Measurements from ENCODE around the gene GRID1.

Gene GRID1

DNA sequence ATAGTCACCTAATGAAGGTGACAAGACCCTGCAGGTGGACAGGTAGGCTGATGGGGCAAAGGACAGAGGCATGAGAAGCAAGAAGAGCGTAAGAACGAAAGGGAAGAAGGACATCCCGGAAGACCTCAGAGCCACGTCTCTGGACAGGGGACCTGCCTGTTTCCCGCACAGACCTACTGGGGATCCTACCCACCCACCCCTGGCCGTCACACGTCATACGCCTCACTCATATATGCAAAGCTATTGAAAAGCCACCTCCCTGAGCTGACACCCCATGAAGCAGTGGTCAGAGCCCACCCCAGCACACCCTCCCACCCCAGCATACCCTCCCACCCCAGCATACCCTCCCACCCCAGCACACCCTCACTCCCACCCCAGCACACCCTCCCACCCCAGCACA is 140.6 kb downstream of the GRID1 start:
- DNase-seq = no peak

DNA sequence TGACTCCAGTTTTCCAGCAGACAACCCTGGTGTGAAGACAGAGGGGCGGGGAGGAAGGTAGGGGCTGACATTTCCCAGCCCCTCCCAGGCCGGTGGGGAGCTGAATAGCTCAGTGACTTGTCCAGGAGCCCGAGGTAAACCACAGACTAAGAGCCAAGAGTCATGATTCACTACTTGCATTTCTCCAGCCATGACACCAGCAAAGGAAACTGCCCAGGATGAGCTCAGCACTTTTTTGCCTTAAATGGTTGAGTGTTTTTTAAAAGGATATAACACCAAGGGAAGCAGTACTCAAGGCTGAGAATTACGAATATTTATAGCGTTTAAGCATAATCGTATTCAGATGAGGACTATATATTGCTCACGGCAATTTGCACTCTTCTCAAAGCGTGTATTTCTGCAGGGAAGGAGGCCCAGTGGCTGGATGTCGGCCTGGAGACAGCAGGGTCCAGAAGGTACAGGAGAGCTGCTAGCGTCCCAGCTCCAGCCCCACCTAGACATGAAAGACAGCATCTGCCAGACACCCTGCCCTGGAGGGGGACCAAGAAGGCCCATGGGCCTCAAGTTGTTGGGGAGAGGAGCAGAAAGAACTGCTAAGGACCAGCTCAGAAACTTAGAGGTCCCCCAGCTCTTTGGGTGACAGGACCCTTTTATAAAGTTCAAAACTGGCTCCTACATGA is 141.4 kb downstream of the GRID1 start:
- DNase-seq = no peak

DNA sequence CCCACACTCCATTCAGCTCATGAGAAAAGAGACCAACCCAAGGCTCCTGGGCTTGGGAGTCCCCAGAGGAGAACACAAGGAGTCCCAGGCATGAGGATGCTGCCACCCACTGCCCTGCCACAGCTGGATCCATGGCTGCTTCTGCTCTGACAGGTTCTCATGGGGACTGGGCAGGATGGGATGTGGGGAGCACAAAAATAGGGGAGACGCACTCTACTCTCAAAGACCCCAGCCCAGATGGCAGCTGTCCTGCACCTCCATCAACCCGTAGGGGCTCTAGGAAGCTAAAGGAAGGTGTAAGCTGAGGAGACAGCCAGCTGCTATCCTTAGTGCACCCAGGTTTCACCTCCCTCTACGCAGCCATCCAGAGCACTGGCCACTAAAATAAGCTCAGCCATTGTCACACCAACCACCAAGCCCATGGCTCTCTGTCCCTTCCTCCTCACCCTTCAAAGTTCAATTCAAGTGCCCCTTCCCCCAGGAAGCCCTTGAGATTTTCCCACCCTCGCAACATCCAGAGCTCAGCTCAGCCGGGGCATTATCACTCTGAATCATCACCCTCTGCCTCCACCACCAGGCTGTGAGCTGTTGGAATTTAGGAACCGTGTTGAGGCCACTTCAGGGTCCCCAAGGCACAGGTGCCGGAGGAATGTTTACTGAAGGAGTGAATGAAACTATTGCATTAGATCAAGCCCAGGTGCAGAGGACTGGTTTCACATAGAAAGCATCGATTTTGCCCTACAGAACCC is 142.1 kb downstream of the GRID1 start:
- no peak for DNase-seq

DNA sequence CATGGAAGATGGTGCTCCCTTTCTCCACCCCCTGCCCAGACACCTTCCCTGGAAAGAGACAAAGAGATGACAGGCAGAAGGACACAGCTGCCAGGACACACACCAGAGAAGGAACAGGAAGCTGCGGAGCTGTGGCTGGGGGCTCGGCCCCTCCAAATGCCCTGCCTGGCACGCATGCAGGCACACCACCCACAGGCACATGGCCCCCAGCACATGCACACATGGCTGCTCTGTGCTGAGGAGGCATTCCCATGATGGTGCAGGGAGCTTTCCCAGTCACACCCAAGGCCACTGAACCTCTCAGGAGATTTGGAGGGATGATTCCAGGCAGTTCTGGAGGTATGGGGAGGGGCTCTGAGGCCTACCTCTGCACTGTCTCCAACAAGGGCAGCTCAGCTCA is 143.3 kb downstream of the GRID1 start:
- no peak for DNase-seq

DNA sequence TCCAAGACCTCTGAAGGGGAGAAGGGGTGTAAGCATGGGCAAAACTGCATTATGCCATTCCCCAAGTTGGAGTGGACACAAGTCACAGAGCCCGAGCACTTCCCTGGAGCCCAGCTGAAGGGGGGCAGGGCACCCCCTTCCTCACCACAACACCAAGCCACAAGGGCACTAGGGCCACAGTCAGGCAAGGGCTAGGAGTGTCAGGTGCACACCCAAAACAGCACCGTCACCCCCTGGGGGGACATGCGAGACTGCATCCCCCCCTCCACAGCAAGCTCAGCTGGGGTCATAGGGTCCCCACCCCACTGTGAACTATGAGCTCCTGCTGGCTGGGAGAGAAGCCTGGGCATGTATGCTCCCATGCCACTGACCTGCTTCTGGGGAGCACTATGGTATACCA is 143.9 kb downstream of the GRID1 start:
- DNase-seq = no peak

DNA sequence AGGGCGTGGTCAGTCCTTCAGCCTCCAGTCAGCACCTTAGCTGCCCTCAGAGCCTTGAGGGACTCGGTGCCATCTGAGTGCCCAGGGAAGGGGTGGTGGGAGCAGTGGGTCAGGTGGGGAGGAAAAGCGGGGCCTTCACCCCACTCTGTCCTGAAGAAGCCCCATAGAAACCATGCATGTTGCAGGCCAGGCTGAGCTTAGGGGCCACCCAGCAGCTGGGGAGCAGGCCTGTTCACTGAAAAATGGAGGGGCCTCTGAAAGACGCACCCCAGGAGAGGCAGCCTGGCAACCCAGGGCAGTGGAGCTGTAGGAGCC is 144.3 kb downstream of the GRID1 start:
- no peak for DNase-seq

DNA sequence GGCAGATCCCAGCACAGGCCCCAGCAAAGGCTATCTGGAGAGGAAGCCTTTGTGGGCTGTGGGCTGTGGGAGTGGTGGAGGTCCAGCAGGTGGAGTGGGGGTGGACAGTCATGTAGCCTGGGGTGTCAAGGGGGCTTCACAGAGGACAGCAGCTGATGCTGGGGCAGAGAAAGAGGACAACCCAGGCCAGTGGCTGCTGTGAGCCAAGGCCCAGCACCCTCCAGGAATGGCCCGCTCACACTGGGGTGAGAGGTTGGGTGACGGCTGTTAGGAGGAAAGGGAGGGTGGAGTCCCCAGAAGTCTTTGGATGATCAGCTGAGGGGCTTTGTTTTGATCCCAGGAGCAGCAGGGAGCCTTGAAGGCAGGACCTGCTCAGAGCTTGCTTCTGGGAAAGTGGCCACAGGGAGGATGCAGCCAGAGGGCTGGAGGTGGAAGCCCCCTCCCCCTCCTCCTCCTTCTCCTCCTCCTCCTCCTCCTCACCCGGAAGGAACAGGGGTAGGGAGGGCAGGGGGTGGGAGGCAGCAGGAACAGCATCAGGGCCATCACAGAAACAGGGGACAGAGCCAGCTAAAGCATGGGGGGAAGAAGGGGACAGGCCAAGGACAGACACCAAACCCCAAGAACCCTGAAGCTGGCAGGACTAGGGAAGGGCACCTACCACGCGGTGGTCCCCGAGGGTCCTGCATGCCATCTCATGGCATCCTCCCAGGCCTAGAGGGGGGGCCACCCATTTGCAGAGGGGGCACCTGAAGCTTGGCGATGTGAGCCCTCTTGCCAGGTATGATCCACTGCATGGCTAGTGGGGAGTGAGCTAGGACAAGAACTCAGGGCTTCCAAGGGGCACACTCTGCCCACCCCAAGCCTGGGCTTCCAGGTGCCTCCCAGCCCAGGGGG is 144.9 kb downstream of the GRID1 start:
- no peak for DNase-seq

DNA sequence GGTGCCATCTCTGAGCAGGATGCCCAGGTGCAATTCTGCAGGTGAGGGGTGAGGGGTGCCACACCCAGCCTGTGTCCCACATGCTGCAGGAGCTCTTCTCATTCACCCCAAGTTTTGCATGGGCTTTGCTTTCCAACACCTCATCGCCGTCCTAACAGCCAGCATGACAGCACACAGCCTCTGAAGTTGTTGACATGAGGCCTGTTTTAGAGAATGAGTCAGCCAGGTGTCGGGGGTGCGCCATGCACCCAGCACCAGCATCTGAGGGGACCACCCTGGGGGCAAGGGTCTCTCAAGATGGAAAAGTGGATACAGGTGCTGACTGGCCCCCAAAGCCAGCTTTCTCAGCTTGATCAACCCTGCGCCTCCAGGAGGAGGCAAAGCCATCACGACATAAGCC is 146.0 kb downstream of the GRID1 start:
- DNase-seq = no peak

DNA sequence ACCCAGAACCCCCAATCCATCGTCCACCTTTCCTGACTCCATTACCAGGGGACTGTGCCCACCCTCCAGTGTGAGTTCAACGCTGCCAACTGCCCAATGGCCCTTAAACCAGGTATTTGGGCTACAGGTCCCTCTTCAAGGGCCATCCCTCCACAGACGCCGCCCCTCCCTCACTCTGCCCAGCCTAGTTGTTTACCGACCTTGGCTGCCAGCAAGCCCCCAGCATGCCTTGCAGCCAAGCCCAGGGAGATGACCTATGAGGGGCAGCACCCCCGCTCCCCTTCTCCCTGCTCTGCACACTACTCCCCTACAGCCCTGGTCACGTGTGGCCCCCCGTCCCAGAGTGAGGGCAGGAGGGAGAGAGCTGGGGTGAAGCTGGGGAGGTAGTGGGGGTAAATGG is 147.3 kb downstream of the GRID1 start:
- DNase-seq = no peak

DNA sequence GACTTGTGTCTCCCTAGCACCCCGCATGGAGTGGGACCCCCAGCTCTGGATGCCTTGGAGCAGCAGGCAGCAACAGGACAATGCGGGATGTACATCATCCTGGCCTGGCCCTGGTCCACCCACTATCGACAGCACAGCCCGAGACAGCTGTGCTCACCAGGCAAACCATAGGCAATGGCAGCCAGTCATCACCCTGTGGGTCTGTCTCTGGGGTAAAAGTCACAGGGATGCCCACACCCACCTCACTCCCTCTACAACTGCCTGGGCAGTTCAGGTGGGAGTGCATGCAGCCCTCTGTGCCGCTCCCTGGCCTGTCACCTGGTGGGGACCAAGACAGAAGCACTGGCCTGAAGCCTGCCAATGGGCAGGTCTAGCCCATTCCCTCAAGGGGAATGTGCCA is 147.8 kb downstream of the GRID1 start:
- DNase-seq = no peak

DNA sequence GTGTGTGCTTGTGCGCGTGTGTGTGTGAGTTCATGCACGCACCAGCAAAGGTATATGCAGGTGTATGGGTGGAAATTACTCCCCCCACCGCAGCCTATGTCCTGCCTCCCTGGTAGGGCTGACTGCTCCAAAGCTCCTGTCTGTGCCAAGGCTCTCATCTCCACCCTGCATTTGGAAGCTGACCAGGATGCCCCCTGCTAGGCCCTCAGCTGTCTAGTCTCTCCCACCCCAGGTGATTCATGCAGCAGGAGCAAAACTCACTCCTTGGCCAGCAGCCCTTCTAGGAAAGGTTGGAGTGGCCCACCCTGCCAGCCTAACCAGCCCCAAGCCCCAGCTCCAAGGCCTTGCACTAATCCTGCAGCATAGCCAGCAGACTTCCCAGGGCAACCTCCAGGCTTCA is 148.4 kb downstream of the GRID1 start:
- no peak for DNase-seq

DNA sequence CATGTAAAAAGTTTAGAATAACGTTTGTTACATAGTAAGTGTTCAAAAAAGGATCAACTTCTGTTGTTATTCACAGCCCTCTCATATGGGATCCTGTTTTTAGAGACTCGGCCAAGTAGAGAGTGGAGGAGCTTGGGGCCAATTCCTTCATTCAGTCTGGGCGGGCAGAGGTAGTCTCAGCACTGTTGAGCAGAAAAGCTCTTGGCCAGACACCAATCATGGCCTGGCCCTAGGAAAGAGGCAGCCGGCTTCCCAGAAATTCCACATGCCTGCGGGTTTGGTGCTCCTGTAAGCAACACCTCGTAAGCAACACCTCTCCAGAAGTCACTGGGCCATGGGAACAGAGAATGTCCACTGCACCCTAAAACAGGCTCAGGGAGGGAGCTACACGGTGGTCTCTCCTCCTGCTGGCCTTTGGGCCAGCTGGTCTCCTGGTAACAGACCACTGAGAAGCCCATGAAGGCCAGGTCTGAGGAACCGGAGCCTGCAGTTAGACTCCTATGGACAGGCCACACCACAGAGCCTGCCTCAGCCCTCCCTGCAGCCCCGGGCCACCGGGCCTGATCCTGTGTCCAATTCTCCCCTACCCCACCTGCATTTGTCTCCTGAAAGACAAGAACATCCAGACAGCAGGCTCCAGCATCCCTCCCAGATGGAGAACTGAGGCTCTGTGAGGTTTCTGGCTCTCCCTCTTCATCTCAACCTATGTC is 149.1 kb downstream of the GRID1 start:
- no peak for DNase-seq

DNA sequence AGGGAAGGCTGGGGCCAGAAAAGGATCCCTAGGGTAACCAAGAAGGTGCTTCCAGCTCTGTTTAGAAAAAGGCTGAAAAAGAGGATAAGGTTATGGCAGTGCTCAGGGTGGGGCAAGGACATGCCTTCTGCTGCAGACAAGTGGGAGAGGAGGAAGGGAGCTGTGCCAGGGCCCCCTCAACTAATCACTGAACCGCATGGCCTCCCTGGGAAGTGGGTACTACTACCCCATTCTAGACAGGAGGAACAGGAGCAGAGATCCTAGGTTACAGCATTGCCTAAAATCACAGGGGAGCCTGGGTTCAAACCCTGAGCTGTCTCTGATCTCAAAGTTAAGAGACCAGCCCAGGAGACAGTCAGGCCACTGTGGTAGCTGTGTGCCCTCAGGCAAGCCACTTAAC is 149.7 kb downstream of the GRID1 start:
- no peak for DNase-seq

DNA sequence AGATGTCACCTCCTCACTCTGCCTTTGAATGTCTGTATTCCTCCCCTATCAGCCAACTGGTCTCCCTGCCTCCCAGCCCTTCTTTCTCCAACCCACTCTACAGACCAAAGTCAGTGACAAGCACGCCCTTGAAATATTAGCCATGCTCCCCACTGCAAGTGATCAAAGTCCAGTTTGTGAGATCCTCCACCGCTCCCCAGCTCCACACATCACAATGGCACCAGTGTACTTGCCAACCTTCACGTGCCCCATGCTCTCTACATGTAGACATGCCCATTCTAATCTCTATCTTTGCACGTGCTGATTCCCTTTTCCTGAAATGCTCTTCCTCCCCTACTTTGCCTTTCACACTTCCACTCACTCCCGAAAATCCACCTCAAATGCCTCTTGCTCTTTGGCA is 150.9 kb downstream of the GRID1 start:
- DNase-seq = no peak

DNA sequence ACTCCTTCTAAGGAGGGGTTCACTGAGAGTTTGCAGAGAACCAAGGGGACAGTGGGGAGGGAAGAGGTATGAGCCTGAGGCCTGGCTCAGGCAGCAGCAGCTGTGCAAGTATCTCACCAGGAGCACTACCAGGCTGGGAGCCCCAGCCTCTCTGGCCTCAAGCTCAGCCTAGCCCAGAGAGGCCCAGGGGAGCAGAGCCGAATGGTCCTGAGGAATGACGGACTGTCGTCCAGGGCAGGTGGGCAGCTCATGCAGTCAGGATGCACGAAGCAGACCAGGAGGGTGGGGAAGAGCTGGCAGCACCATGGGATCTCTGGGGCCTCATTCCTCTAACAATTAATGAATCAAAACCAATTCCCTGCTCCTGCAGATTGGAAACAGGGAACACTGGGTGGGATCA is 151.5 kb downstream of the GRID1 start:
- no peak for DNase-seq

DNA sequence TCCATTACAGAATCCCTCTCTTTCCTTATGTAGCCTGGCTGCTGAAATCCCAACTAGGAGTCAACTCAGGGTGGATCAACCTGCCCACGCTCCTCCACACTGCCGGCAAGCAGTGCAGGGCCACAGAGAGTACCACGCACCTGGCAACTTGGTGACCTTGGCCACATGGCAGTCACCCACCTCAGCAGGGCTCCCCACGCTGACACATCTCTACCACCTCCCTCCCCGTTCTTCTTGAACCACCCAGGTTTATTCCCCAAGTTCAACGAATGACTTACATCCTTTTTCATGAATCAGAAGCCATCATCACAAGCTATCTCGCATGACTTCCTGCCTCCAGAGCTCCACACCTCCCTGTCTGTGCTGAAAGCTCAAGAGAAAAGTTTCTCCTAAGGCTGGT is 153.4 kb downstream of the GRID1 start:
- no peak for DNase-seq

DNA sequence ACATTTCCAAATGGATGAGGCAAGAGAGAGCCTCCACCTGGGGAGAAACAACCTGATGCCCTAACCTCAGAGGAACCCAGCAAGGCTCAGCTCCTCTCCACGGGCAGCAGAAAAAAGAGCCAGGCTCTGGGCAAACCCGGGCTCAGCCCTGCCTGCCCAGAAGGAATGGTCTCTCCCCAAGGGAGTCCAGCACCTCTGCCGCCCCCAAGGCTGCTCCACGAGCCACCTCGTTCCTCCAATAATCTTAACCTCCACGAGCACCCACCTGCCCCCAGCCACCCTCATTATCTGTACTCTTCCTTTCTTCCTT is 154.2 kb downstream of the GRID1 start:
- DNase-seq = no peak

DNA sequence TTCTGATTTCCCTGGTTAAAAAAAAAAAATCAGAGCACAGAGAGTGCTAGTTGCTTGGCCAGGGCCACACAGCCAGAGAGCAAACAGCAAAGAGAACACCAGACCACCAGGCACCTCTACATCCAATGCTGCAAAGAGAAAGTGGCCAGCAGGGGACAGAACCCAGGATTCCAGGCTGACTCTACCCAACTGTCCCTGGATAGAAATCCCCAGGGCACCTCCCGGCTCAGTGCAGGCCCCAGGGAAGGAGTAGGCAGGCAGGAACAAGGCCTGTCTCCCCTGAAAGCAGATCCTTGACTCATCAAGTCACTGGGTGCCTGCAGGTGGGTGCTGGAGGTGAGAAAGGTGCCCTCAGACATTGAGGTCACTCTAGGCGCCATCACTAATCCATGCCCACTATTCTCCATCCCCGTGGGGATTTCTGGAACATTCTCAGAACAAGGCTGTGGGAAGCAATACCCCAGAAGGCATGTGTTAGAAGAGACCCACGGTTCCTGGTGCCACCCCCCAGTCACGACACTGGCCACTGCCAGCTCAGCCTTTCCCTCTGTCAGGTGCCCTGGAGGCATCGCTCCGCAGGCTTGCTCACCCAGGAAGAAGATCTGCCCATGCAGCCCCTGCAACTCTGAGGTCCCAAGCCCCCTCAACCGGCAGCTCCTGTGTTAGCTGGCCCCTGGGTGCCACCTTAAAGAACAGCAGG is 154.8 kb downstream of the GRID1 start:
- no peak for DNase-seq

DNA sequence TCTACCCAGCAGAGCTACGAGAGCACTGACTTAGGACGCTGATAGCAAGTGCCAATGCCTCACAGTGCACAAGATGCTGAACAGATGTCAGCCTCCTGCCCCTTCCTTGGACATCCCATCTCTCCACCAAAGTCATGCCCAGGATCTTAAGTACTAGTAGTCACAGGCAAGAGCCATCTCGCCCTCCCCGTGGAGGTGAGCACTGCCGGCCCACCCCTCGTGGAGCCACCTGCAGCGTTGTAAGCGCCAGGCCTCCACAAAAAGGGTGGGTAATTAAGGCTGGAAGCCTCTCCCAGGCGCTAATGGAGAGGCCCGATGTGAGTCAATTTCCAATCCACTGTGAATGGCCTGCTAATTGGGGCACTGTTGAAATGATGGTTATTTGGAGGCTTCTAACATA is 156.2 kb downstream of the GRID1 start:
- DNase-seq = no peak

DNA sequence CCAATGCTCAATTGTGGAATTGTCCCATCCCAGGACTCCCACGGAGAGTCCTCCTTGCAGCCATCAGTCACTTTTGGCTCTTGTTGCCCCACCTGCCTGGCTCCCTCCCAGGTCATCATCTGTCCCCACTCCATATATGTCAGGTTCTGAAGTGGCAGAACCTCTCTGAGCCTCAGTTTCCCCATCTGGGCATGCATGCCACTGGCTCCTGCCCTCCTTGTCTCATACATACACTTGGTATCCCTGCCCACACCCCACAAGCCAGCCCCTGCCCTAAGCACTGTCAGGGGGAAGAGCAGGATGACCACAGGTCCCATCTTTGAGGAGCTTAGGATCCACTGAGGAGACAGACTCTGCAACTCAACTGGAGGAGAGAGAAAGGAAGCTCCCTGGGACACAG is 156.9 kb downstream of the GRID1 start:
- DNase-seq = no peak

DNA sequence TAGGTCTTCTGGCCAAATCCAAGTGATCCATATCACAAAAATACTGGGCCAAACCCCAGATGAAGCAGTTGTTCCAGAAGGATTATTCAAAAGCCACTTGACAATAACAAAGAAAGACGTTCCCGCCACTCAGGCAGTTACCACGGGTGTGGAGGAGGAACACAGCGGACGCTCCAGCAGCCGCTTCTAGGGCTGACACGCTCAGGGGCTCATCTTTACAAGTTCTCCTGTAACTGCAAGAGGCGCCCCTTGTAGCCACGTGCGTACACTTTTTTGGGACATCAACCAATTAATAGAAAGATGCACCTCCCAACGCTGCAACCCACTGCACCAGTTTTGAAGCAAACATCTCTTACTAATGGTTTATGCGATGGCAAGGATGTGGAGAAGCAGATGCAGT is 159.4 kb downstream of the GRID1 start:
- no peak for DNase-seq

DNA sequence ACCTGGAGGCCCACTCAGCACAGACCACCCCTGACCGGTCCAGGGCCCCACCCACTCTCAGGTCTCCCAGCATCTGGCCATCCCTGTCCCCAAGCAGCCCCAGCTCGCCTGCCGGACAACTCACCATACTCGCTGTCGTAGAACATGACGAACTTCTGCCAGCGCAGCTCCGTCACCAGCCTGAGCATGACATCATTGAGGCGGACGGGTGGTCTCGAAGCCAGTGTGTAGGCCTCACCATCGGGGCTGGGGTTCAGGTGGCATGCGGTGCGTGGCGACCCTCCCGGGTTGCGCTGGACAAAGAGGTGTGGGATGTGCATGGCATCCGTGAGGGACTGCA is 160.4 kb downstream of the GRID1 start:
- no peak for DNase-seq

Data from NCI-H2107 (cell line).